Mesendoderm (in vitro differentiated cells): Measurements from ENCODE around the gene TAF6L.
A peak's percentile ranks its signal among the peaks of the same experiment; 100 is the strongest.

Experiments
- DNase-seq: peaks from one replicate; pipeline ENCODE4 v3.0.0; 2013
- H2AK5ac ChIP-seq: 2 replicates; pipeline ENCODE4 v1.6.1; 2013; ENCODE audit warnings: low read length, inconsistent platforms
- H2BK120ac ChIP-seq: 2 replicates; pipeline ENCODE4 v1.6.1; 2013; ENCODE audit warnings: low read depth, mild to moderate bottlenecking, low read length, moderate library complexity, mixed read lengths
- H2BK15ac ChIP-seq: replicated peaks from 2 replicates; pipeline ENCODE4 v1.6.1; 2013; ENCODE audit warnings: low read depth, mild to moderate bottlenecking, moderate library complexity
- H2BK5ac ChIP-seq: 2 replicates; pipeline ENCODE4 v1.6.1; 2013; ENCODE audit warnings: low read length, inconsistent platforms
- H3K18ac ChIP-seq: 2 replicates; pipeline ENCODE4 v1.6.1; 2013; ENCODE audit warnings: mild to moderate bottlenecking, low read length, mixed read lengths
- H3K23ac ChIP-seq: one replicate; pipeline ENCODE4 v1.6.1; 2013; ENCODE audit warnings: low read length
- H3K27ac ChIP-seq: 2 replicates; pipeline ENCODE4 v1.5.1; 2013; ENCODE audit warnings: low read depth, mild to moderate bottlenecking, inconsistent platforms, low read length, moderate library complexity
- H3K27me3 ChIP-seq: 2 replicates; pipeline ENCODE4 v1.6.1; 2013; ENCODE audit warnings: low read length, control low read depth, mild to moderate bottlenecking, inconsistent platforms; ENCODE audit not compliant: insufficient read depth, poor library complexity
- H3K36me3 ChIP-seq: 2 replicates; pipeline ENCODE4 v1.6.1; 2013; ENCODE audit warnings: low read length, inconsistent platforms; ENCODE audit not compliant: control insufficient read depth, insufficient read depth
- H3K4ac ChIP-seq: one replicate; pipeline ENCODE4 v1.6.1; 2013; ENCODE audit warnings: low read depth, mild to moderate bottlenecking, low read length, moderate library complexity
- H3K4me1 ChIP-seq: 2 replicates; pipeline ENCODE4 v1.6.1; 2013; ENCODE audit warnings: low read depth, low read length, inconsistent platforms; ENCODE audit not compliant: control insufficient read depth
- H3K4me2 ChIP-seq: 2 replicates; pipeline ENCODE4 v1.6.1; 2013; ENCODE audit warnings: low read length
- H3K4me3 ChIP-seq: 2 replicates; pipeline ENCODE4 v1.5.1; 2013; ENCODE audit warnings: mild to moderate bottlenecking, low read length
- H3K56ac ChIP-seq: one replicate; pipeline ENCODE4 v1.6.1; 2013; ENCODE audit warnings: low read length
- H3K79me1 ChIP-seq: 2 replicates; pipeline ENCODE4 v1.6.1; 2013; ENCODE audit warnings: low read length, inconsistent platforms
- H3K79me2 ChIP-seq: 2 replicates; pipeline ENCODE4 v1.6.1; 2013; ENCODE audit warnings: mild to moderate bottlenecking, low read length; ENCODE audit not compliant: control insufficient read depth, insufficient read depth
- H3K9ac ChIP-seq: 2 replicates; pipeline ENCODE4 v1.6.1; 2013; ENCODE audit warnings: low read length, inconsistent platforms
- H4K5ac ChIP-seq: one replicate; pipeline ENCODE4 v1.6.1; 2013; ENCODE audit warnings: low read length
- H4K8ac ChIP-seq: one replicate; pipeline ENCODE4 v1.6.1; 2013; ENCODE audit warnings: low read depth, mild to moderate bottlenecking, control low read depth, low read length, moderate library complexity
- WGBS: extraction: QIAGEN DNeasy Blood & Tissue Kit; methylation state at CpG from one replicate; pipeline ENCODE4 v1.1.7; 2013; ENCODE audit warnings: low lambda C conversion rate, missing lambda C conversion rate; ENCODE audit not compliant: insufficient coverage; ENCODE audit errors: extremely low coverage; 5-methylcytosine and 5-hydroxymethylcytosine counted together

The TAF6L gene

DNA sequence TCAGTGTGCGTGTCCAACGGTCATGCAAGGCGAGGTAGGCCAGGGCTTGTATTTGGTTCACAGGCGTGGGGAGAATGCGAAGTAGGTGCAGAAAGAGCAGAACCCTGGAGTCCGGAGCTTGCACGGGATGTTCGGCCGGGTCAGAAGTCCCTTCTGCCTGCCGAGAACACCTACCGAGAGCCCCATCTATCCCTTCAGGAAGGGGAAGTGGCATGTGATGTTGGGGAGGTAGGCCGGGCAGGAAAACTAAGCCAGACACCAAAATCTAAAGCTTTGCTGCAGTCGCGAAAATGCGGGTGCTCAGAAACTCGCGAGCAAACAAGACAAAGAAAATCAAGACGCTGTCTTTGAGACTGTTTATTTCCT is 435 bp upstream of the TAF6L start:
- Histone ChIP-seq H3K36me3 (peaks cover 5% of the 10 kb centered on the region), H4K5ac (peak overlapping the region; percentile 77), H3K27ac (peak overlapping the region; percentile 68), H2BK120ac (no peak overlapping the region), H3K79me1 (peaks cover 8% of the 10 kb centered on the region), H2BK15ac (no peak overlapping the region), H2AK5ac (peak overlapping the region; percentile 30), H3K4me2 (peak overlapping the region; percentile 88), H3K23ac (no peak overlapping the region), H3K27me3 (no peaks in the 10 kb centered on the region), H2BK5ac (peak overlapping the region; percentile 70), H3K79me2 (peaks cover 4% of the 10 kb centered on the region), H4K8ac (peak overlapping the region; percentile 43), H3K4me1 (peaks cover 4% of the 10 kb centered on the region), H3K4me3 (peak overlapping the region; percentile 39), H3K18ac (peak overlapping the region; percentile 0), H3K4ac (no peak overlapping the region), H3K56ac (peak overlapping the region; percentile 96), H3K9ac (peak overlapping the region; percentile 90)
- DNase-seq, result no peak
- WGBS, result no CpG with 5 or more reads among the region's 18 CpGs

DNA sequence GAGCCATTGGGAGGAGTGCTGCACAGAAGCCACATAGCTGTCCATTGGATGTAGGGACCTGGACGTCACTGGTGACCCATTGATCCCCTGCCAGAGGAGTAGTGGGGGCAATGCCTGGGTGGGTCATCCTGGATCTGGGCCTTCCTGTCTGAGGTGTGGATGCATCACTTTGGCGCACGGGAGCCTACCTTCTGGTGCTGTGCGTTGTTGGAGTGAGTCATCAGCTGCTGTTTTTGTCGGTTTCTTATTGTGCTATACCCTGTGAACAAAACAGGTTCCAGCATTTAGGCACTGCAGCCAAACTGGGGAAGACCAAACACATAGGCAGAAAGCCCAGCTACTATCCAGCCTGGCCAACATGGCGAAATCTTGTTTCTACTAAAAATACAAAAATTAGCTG is 3.2 kb downstream of the TAF6L start:
- Histone ChIP-seq H3K27me3 (no peaks in the 10 kb centered on the region), H3K23ac (no peak overlapping the region), H3K79me2 (peaks cover 4% of the 10 kb centered on the region)

DNA sequence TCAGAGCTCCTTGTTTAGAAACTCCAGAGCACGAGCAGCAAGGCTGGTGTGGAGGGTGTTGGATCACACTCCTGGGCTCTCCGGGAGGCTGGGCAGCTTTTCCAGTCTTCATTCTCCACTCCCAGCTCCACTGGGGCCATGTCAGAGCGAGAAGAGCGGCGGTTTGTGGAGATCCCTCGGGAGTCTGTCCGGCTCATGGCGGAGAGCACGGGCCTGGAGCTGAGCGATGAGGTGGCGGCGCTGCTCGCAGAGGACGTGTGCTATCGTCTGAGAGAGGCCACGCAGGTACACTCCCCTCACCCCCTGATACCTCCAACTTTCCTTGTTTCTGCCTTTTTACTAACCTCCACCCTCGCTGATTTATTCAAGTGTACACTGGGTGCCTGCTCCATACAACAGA is 4.5 kb downstream of the TAF6L start:
- no peak overlapping the region for H4K8ac ChIP-seq
- H3K36me3 ChIP-seq, result peaks cover 4% of the 10 kb centered on the region
- H3K4me1 ChIP-seq, result peaks cover 1% of the 10 kb centered on the region
- no peak overlapping the region for H3K9ac ChIP-seq
- H2BK5ac ChIP-seq, result no peak overlapping the region
- H2BK15ac ChIP-seq, result no peak overlapping the region
- H3K4me3 ChIP-seq, result no peak overlapping the region
- no peak overlapping the region for H4K5ac ChIP-seq
- no peak overlapping the region for H3K27ac ChIP-seq
- H2AK5ac ChIP-seq, result no peak overlapping the region
- no peaks in the 10 kb centered on the region for H3K27me3 ChIP-seq
- H3K4me2 ChIP-seq, result no peak overlapping the region
- no peak for DNase-seq
- H3K18ac ChIP-seq, result no peak overlapping the region
- H3K79me1 ChIP-seq, result peaks cover 8% of the 10 kb centered on the region
- H2BK120ac ChIP-seq, result no peak overlapping the region
- WGBS, result no CpG with 5 or more reads among the region's 17 CpGs
- no peak overlapping the region for H3K56ac ChIP-seq
- H3K79me2 ChIP-seq, result peaks cover 4% of the 10 kb centered on the region
- H3K23ac ChIP-seq, result no peak overlapping the region
- no peak overlapping the region for H3K4ac ChIP-seq

More for the DNA sequence above, 3.2 kb downstream of the TAF6L start:
- no peak overlapping the region for H4K5ac ChIP-seq
- H3K4ac ChIP-seq, result no peak overlapping the region
- H2BK15ac ChIP-seq, result no peak overlapping the region
- WGBS, result no CpG with 5 or more reads among the region's 6 CpGs
- H3K4me3 ChIP-seq, result no peak overlapping the region
- peaks cover 8% of the 10 kb centered on the region for H3K79me1 ChIP-seq
- DNase-seq, result no peak
- H3K4me2 ChIP-seq, result no peak overlapping the region
- no peak overlapping the region for H4K8ac ChIP-seq
- no peak overlapping the region for H2AK5ac ChIP-seq
- no peak overlapping the region for H3K56ac ChIP-seq
- H3K4me1 ChIP-seq, result peaks cover 4% of the 10 kb centered on the region
- H2BK120ac ChIP-seq, result no peak overlapping the region
- no peak overlapping the region for H3K9ac ChIP-seq
- no peak overlapping the region for H3K27ac ChIP-seq
- H2BK5ac ChIP-seq, result no peak overlapping the region
- H3K18ac ChIP-seq, result no peak overlapping the region
- peaks cover 4% of the 10 kb centered on the region for H3K36me3 ChIP-seq

DNA sequence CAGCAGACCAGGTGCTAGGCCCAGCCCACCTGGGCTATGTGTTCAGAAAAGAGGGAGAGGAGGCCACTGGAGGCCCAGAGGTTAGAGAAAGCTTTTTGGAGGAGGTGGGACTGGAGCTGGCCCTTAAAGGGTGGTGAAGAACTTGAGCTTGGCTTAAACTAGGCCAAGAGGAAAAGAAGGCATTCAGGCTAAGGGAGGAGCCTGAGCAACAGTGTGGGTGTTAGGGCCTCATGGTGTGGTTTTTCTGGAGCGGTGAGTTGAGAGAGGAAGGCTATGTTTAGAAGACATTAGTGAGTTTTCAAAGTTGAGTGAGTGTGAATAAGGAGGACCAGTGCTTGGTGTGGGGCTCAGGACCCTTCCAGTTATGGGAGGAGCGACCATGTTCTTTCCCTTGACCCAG is 6.2 kb downstream of the TAF6L start:
- no peak overlapping the region for H4K5ac ChIP-seq

DNA sequence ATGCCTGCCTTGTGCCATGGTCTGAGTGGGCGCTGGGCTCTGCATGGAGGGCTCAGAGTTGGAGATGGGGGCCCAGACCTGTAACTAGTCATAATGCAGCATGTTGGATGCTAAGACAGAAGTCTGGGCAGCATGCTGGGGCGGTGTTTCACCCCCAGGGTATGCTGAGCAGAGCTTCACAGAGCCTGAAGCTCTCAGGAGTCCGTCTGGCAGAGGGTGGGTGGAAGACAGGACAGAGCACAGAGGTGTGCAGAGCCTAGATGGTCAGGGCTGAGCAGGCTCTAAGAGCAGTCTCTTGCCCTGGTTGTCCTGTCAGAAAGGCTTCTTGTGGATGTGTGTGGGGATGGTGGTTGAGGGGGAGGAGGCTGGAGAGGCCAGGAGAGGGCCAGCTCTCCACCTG is 7.2 kb downstream of the TAF6L start:
- Histone ChIP-seq H3K27ac (no peak overlapping the region), H3K4me3 (no peak overlapping the region), H3K4ac (no peak overlapping the region), H3K79me2 (peaks cover 2% of the 10 kb centered on the region), H3K9ac (no peak overlapping the region), H2AK5ac (no peak overlapping the region), H2BK120ac (no peak overlapping the region), H3K36me3 (peaks cover 8% of the 10 kb centered on the region), H3K23ac (no peak overlapping the region), H3K18ac (no peak overlapping the region), H3K4me1 (no peaks in the 10 kb centered on the region), H2BK15ac (no peak overlapping the region), H3K79me1 (peaks cover 5% of the 10 kb centered on the region), H2BK5ac (no peak overlapping the region), H3K27me3 (no peaks in the 10 kb centered on the region), H4K8ac (no peak overlapping the region), H3K4me2 (no peak overlapping the region), H3K56ac (no peak overlapping the region), H4K5ac (no peak overlapping the region)
- WGBS, result no CpG with 5 or more reads among the region's 3 CpGs
- DNase-seq, result no peak

More for the DNA sequence above, 6.2 kb downstream of the TAF6L start:
- Histone ChIP-seq H3K27me3 (no peaks in the 10 kb centered on the region), H2BK120ac (no peak overlapping the region), H3K79me2 (peaks cover 2% of the 10 kb centered on the region), H2BK5ac (no peak overlapping the region), H3K56ac (no peak overlapping the region), H3K4ac (no peak overlapping the region), H3K4me3 (no peak overlapping the region), H3K36me3 (peaks cover 6% of the 10 kb centered on the region), H4K8ac (no peak overlapping the region), H3K79me1 (peaks cover 5% of the 10 kb centered on the region), H3K4me1 (no peaks in the 10 kb centered on the region), H3K9ac (no peak overlapping the region), H2BK15ac (no peak overlapping the region), H3K4me2 (no peak overlapping the region), H3K27ac (no peak overlapping the region), H2AK5ac (no peak overlapping the region), H3K23ac (no peak overlapping the region), H3K18ac (no peak overlapping the region)
- WGBS, result no CpG with 5 or more reads among the region's 2 CpGs
- no peak for DNase-seq

DNA sequence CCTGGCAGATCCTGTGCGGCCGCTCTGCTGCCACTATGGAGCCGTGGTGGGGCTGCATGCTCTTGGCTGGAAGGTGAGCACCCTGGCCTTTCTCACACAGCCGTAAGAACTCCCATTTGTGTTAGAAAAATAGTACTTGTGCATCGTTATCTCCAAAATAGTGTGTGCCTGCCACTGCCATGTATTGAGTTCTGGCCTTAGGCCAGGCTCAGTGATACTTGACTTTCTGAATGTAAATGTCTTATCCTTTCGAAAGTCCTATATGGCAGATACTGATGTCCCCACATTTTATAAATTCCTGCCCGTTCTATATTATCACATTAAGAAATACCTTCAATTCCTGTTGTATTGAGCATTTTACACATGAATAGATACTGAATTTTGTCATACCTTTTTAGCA is 11.6 kb downstream of the TAF6L start:
- H3K27me3 ChIP-seq, result no peaks in the 10 kb centered on the region
- H3K36me3 ChIP-seq, result peaks cover 4% of the 10 kb centered on the region
- H3K79me1 ChIP-seq, result peaks cover 1% of the 10 kb centered on the region
- no peak overlapping the region for H3K23ac ChIP-seq
- H3K4ac ChIP-seq, result no peak overlapping the region
- no peak overlapping the region for H2BK5ac ChIP-seq
- H4K5ac ChIP-seq, result no peak overlapping the region
- no peak overlapping the region for H3K18ac ChIP-seq
- H2BK120ac ChIP-seq, result no peak overlapping the region
- H3K4me3 ChIP-seq, result no peak overlapping the region
- no CpG with 5 or more reads among the region's 7 CpGs for WGBS
- H3K27ac ChIP-seq, result no peak overlapping the region
- H3K56ac ChIP-seq, result no peak overlapping the region
- H3K4me1 ChIP-seq, result peaks cover 3% of the 10 kb centered on the region
- no peak overlapping the region for H3K4me2 ChIP-seq
- H4K8ac ChIP-seq, result no peak overlapping the region
- DNase-seq, result no peak
- no peaks in the 10 kb centered on the region for H3K79me2 ChIP-seq
- no peak overlapping the region for H3K9ac ChIP-seq
- H2BK15ac ChIP-seq, result no peak overlapping the region
- no peak overlapping the region for H2AK5ac ChIP-seq
